ENCODE measurements around the gene NDE1.

NDE1 gene, protein sequence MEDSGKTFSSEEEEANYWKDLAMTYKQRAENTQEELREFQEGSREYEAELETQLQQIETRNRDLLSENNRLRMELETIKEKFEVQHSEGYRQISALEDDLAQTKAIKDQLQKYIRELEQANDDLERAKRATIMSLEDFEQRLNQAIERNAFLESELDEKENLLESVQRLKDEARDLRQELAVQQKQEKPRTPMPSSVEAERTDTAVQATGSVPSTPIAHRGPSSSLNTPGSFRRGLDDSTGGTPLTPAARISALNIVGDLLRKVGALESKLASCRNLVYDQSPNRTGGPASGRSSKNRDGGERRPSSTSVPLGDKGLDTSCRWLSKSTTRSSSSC

DNA sequence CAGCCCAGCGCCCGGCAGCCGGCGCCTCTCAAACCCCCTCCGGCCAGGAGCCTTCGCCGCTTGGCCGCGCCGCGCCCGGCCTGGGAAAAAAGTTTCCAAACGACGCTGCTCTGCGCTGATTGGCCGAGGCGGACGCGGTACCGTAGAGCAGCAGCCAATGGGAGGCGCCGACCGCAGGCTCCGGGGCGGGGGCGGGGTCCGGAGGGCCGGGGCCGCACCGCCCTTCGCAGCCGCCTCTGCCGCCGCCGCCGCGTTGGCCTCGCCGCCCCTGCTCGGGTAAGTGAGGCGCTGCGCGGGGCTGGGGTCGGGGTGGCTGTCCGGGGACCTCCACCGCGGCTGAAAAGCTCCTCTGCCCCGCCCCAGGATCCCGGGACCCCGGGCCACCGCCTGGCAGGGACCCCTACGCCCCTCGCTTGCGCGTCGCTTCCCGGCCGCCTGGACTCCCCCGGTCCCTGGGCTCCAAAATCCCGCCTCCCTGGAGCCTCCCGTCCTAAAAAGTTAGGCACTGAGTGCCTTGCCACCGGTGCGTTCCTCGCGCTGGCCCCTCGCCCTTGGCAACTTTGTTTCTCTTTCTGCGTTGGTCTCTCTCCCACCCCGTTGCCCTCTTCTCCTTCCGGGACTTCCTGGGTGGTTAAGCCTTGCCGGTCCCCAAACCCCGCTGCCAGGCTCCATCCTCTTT lies at the start of gene NDE1:
Gene NDE1, plus strand, starts transcription at position 227 of the 679 bp plus-strand sequence. CDS start 14,534 bp downstream, outside the sequence.
- TF ChIP-seq, protein P1, sequence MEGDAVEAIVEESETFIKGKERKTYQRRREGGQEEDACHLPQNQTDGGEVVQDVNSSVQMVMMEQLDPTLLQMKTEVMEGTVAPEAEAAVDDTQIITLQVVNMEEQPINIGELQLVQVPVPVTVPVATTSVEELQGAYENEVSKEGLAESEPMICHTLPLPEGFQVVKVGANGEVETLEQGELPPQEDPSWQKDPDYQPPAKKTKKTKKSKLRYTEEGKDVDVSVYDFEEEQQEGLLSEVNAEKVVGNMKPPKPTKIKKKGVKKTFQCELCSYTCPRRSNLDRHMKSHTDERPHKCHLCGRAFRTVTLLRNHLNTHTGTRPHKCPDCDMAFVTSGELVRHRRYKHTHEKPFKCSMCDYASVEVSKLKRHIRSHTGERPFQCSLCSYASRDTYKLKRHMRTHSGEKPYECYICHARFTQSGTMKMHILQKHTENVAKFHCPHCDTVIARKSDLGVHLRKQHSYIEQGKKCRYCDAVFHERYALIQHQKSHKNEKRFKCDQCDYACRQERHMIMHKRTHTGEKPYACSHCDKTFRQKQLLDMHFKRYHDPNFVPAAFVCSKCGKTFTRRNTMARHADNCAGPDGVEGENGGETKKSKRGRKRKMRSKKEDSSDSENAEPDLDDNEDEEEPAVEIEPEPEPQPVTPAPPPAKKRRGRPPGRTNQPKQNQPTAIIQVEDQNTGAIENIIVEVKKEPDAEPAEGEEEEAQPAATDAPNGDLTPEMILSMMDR (IDR thresholded peaks at IDR 0.05; ENCODE audit: low read depth, low read length) = no peak
- TF ChIP-seq, protein P2, sequence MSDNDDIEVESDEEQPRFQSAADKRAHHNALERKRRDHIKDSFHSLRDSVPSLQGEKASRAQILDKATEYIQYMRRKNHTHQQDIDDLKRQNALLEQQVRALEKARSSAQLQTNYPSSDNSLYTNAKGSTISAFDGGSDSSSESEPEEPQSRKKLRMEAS (IDR thresholded peaks at IDR 0.05; ENCODE audit: low read depth, low read length) = peak; percentile 54
- TF ChIP-seq MYC (IDR thresholded peaks at IDR 0.05; ENCODE audit: low read depth, low read length) (peak; percentile 4; the same call in 1 of the 2 replicates), POLR2A (IDR thresholded peaks at IDR 0.05; ENCODE audit: extremely low read depth, insufficient read length) (peak; percentile 66)
- peak; percentile 92 for DNase-seq (ENCODE audit: low read depth)

DNA sequence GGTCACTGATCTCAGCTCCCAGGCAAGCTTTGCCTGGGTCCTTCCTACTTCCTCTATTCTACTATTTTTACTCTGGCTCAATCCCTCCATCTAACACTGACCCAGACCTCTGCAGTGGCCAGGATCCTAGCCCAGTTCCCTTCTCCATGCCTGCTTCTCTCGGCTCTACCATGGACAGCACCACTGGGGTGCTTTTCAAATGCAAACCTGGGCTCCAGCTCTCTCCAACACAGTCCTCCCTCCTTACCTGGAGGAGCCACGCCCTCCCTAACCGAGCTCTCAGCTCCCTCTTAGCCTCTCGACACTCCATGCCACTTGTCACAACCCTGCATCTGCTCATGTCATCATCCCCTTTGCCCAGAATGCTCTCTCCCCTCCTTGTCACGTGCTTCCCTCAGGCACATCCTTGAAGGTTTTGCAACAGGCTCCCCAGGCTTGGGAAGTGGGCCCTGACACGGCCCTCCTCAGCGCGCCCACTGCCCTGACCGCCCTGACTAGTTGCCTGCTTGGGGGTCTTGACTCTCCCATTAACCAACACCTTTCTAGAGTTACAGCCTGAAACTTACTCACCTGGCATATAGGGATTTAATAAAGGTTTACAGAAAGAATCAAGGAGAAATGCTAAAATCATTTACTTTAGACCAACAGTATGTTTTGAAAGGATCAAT lies 48.7 kb upstream of the NDE1 start:
- TF ChIP-seq, protein P1 (IDR thresholded peaks at IDR 0.05; ENCODE audit: low read depth, low read length) = no peak
- TF ChIP-seq, protein P2 (IDR thresholded peaks at IDR 0.05; ENCODE audit: low read depth, low read length) = no peak
- no peak for TF ChIP-seq POLR2A (IDR thresholded peaks at IDR 0.05; ENCODE audit: extremely low read depth, insufficient read length)
- no peak for TF ChIP-seq MYC (IDR thresholded peaks at IDR 0.05; ENCODE audit: low read depth, low read length)
- H3K4me3 ChIP-seq (ENCODE audit: low read depth, low read length) = no peak overlapping the region
- DNase-seq (ENCODE audit: low read depth) = no peak

More for the DNA sequence above, at the start of gene NDE1:
- peak within 1 kb of the TSS; percentile 78 for H3K4me3 ChIP-seq (ENCODE audit: low read depth, low read length)

DNA sequence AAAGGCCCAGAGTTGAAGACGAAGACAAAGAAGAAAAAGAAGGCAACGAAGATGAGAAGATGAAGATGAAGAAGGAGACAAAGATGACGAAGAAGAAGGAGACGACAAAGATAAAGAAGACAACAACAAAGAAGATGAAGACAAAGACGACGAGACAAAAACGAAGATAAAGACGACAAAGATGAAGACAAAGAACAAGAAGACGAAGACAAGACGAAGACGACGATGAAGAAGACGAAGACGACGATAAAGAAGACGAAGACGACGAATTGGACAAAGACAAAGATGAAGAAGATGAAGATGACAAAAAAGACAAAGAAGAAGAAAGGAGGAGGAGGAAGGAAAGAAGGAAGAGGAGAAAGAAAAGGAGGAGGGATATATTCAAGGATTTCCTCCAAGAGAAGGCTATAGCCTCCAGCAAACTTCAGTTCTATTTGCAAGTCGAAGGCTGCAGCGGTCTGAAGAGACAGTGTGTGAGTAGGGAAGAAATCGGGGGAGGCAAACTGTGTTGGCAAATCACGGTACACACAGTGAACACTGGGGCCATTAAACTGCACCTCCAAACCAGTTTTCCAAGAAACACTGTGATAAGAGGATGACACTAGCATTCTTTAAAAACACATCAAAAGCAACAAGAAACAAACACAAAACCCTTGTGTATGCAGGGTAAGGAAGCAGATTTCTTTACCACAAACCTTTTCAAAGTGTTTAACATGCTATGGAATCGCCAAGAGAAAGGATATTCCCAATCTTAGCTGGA lies 47.6 kb upstream of the NDE1 start:
- H3K4me3 ChIP-seq (ENCODE audit: low read depth, low read length) = no peak overlapping the region
- no peak for TF ChIP-seq MYC (IDR thresholded peaks at IDR 0.05; ENCODE audit: low read depth, low read length)
- no peak for DNase-seq (ENCODE audit: low read depth)

DNA sequence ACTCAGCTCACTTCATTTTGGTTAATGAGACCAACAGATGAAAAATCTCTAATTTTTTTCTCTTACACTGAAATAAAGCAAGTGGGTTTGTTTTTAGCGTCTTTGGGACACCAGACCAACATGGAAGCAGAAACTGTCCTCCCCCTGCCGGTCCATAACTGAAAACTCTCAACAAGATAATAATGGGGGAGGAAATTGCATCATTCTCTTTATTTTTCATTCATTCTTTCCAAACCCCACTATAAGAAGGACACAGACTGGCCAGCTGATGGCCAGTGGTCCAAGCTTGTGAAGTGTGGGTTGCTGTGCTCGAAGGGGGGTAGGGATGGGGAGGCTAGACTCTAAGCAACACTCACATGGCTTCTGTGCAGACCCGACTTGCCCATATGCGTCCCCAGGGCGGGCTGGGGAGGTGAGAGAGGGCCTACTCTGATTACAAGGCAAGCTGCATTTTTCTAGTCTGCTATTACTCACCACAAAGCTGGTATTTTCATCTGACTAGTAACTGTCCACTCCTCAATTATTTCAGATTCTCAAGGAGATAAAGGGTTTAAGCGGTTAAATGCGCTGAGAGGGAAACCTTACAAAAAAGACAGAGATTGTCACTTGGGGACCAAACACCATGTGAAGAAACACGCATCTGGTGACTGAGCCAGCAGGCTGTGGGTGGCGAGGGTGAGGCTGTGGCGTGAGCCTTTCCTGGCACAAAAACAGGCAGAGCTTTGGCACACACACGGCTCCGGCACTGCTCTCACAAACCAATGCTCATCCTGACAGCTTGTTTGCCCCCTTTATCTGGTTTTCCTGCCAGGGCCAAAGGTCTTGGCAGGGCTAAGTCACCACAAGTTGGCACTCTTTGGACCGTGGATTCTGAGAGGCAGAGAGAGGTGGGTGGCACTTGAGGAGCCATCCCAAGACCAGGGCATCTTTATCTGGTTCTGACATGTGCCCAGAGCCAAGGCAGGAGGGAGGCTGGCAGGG lies 45.3 kb upstream of the NDE1 start:
- no peak overlapping the region for H3K4me3 ChIP-seq (ENCODE audit: low read depth, low read length)
- TF ChIP-seq, protein P2 (IDR thresholded peaks at IDR 0.05; ENCODE audit: low read depth, low read length) = no peak
- TF ChIP-seq, protein P1 (IDR thresholded peaks at IDR 0.05; ENCODE audit: low read depth, low read length) = no peak
- TF ChIP-seq MYC (IDR thresholded peaks at IDR 0.05; ENCODE audit: low read depth, low read length) = no peak
- TF ChIP-seq POLR2A (IDR thresholded peaks at IDR 0.05; ENCODE audit: extremely low read depth, insufficient read length) = no peak
- DNase-seq (ENCODE audit: low read depth) = no peak

DNA sequence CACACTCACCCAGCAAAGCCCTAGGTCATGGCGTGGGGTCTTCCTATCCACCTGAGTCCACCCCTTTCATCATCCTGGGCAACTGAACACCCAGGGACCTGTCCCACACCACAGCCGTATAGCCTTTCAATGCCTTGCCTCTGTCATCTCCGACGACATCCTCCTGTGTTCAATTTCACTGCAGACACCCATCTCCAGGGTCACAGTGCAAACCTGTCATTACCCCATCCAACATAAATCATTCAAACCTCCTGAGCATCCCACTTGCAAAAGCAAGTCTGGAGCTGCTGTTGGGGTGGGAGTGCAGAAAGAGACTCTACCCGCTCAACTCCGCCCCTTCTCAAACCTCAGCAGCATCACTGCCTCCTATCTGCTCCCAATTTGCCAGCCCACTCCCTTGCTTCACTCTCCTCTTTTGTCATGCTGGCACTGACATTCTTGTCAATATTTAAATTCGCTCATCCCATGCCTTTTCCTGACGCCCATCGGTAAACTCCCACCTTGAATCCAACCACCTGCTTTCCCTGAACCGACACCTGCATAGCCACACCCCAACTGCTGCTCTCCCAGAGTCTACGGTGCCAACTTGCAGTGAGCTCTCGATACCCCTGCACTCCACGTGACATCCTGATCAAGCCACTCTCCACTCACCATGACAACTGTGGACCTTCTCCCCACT lies 44.1 kb upstream of the NDE1 start:
- H3K4me3 ChIP-seq (ENCODE audit: low read depth, low read length) = no peak overlapping the region
- no peak for DNase-seq (ENCODE audit: low read depth)
- TF ChIP-seq POLR2A (IDR thresholded peaks at IDR 0.05; ENCODE audit: extremely low read depth, insufficient read length) = no peak
- TF ChIP-seq MYC (IDR thresholded peaks at IDR 0.05; ENCODE audit: low read depth, low read length) = no peak
- TF ChIP-seq, protein P1 (IDR thresholded peaks at IDR 0.05; ENCODE audit: low read depth, low read length) = no peak
- TF ChIP-seq, protein P2 (IDR thresholded peaks at IDR 0.05; ENCODE audit: low read depth, low read length) = no peak
